K562 (cell line): ENCODE data around the gene PDCD6IP. TPM values are rescaled to one million over a fixed set of nuclear protein-coding genes. Genes with fewer than 3 reads are reported as not detected.

ENCODE experiments used
- CEBPZ ChIP-seq: fragments of 150-350 bp; IDR thresholded peaks from 2 replicates; pipeline ENCODE4 v1.6.1; 2014; ENCODE audit warnings: low read depth, mild to moderate bottlenecking, low read length, borderline replicate concordance
- GABPA ChIP-seq: fragments of 200-800 bp; sonication (Bioruptor generic); conservative IDR thresholded peaks from 2 replicates; pipeline ENCODE4 v1.6.1; 2016; ENCODE audit warnings: low read depth, missing genetic modification characterization, missing compliant biosample characterization
- HDAC3 ChIP-seq: fragments of 450-650 bp; IDR thresholded peaks from 2 replicates; pipeline ENCODE4 v1.6.1; 2018; ENCODE audit warnings: borderline replicate concordance, mild to moderate bottlenecking, moderate library complexity; ENCODE audit not compliant: partially characterized antibody
- HMGN3 ChIP-seq: IDR thresholded peaks from 2 replicates; pipeline ENCODE4 v1.6.1; 2011; ENCODE audit warnings: borderline replicate concordance, low read depth, mild to moderate bottlenecking, mixed read lengths, low read length; ENCODE audit not compliant: insufficient read length; ENCODE audit errors: extremely low read depth
- PKNOX1 ChIP-seq: fragments of 450-650 bp; IDR thresholded peaks from 2 replicates; pipeline ENCODE4 v1.6.1; 2016
- PURB ChIP-seq: sonication (generic); formaldehyde crosslinking; IDR thresholded peaks from 2 replicates; pipeline ENCODE4 v1.9.0; 2021; ENCODE audit warnings: low read depth, mild to moderate bottlenecking, missing genetic modification reagents
- RBM15 ChIP-seq: fragments of 200-400 bp; formaldehyde crosslinking; IDR thresholded peaks from 2 replicates; pipeline ENCODE4 v1.6.1; 2018; ENCODE audit warnings: mild to moderate bottlenecking, low read length, moderate library complexity; ENCODE audit not compliant: insufficient read depth
- SMAD1 ChIP-seq: fragments of 150-350 bp; IDR thresholded peaks from 2 replicates; pipeline ENCODE4 v1.6.1; 2014; ENCODE audit warnings: low read length, low read depth; ENCODE audit not compliant: partially characterized antibody
- ZNF347 ChIP-seq: fragments of 450-650 bp; formaldehyde crosslinking; IDR thresholded peaks from 2 replicates; pipeline ENCODE4 v1.4.0; 2020; ENCODE audit warnings: low read depth, mild to moderate bottlenecking, moderate library complexity
- ZNF395 ChIP-seq: fragments of 200-800 bp; sonication (Bioruptor generic); IDR thresholded peaks from 2 replicates; pipeline ENCODE4 v1.6.1; 2017; ENCODE audit warnings: missing genetic modification characterization, missing compliant biosample characterization
- polyA plus RNA-seq, 8 experiments: library from polyadenylated mRNA; depleted of rRNA in 4 of 8; stranded (reverse) in 5 of 8; unstranded in 3 of 8; fragments of >200 nt; fragmentation: Nextera tagmentation in 2 of 8; fragmentation: Illumina TruSeq in 1 of 8; extraction: Ambion mirVana in 2 of 8; extraction: Trizol in 1 of 8; gene quantifications; 2 replicates each; pipeline versions ENCODE4 v1.2.1 to v1.2.3, GENCODE V29; 2011 to 2014; ENCODE audit warnings: inconsistent platforms in 1 of 8, missing spikeins in 1 of 8
- total RNA-seq, 7 experiments: library from RNA; depleted of rRNA in 6 of 7; stranded (reverse); fragments of >200 nt in 6 of 7; fragmentation: Illumina TruSeq in 2 of 7; extraction: Trizol in 2 of 7; gene quantifications; 2 replicates each; pipeline versions ENCODE4 v1.2.1 to v1.2.3, GENCODE V29; 2011 to 2021; ENCODE audit warnings: low replicate concordance in 1 of 7
- TF ChIP-seq, protein P1 (sequence below): sonication (generic); formaldehyde crosslinking; IDR thresholded peaks from 2 replicates; pipeline ENCODE4 v1.8.0; 2023; ENCODE audit warnings: mild to moderate bottlenecking, missing genetic modification reagents

Gene PDCD6IP
- total and polyA plus RNA-seq, 9 of the 15 experiments (the other 6 are each of a cell fraction or from before 2014, with no cell fraction given): 40.2 to 302 (median 122) TPM

DNA sequence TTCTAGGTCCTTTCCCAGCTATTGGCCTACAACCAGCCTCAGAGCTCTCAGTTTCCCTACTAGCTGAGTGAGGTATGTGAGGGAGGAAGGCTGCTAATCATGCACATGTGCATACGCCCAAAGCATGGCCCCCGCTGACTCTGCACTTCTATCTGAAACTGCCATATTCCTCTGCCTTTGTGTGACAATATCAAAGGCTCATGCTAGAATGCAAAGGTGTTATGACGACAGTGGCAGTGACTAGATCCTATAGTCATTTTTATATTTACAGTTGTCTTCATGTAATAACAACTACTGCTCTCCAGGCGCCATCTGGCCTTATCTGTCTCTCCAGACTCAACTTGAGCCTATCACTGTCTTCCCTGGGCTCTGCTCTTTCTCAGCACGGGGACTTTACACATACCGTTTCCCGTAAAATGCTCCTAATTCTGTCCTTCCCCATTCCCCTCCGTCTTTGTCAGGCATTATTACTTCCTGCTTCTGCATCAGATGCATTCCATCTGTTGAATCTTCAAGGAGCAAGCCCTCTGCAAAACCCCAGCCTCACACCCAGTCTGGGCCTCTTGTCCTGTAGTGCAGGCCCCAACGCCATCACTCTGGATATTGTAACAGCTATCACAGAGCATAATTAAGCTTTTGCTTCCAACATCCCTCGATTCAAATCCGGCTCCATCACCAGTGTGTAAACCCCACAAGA, 102.5 kb downstream of the PDCD6IP start (continued):
- TF ChIP-seq, protein P1, sequence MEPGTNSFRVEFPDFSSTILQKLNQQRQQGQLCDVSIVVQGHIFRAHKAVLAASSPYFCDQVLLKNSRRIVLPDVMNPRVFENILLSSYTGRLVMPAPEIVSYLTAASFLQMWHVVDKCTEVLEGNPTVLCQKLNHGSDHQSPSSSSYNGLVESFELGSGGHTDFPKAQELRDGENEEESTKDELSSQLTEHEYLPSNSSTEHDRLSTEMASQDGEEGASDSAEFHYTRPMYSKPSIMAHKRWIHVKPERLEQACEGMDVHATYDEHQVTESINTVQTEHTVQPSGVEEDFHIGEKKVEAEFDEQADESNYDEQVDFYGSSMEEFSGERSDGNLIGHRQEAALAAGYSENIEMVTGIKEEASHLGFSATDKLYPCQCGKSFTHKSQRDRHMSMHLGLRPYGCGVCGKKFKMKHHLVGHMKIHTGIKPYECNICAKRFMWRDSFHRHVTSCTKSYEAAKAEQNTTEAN (CRISPR knock-in tag): no peak
- TF ChIP-seq ZNF395: peak; percentile 97
- TF ChIP-seq HDAC3: peak; percentile 96
- no peak for TF ChIP-seq PURB
- peak; percentile 47 for TF ChIP-seq GABPA (tag)
- TF ChIP-seq HMGN3: peak; percentile 58
- TF ChIP-seq ZNF347: no peak
- peak; percentile 82 for TF ChIP-seq SMAD1
- no peak for TF ChIP-seq RBM15
- no peak for TF ChIP-seq CEBPZ
- peak; percentile 86 for TF ChIP-seq PKNOX1
